DND-41 (cell line): Measurements from ENCODE around the gene IL20RA.

Experiments
- ATAC-seq: fragments of 200-7000 bp; cut with Tn5 transposase; 3 replicates; pipeline ENCODE4 v1.9.1; 2021; ENCODE audit warnings: low read depth; ENCODE audit not compliant: insufficient read depth
- DNase-seq: peaks from one replicate; pipeline ENCODE4 v3.0.0-alpha.2; 2020
- H2AFZ ChIP-seq: 2 replicates; pipeline ENCODE4 v1.6.0; 2012; ENCODE audit warnings: low read depth, low read length
- H3K27ac ChIP-seq: 2 replicates; pipeline ENCODE4 v1.5.1; 2012; ENCODE audit warnings: low read length, inconsistent platforms
- H3K27me3 ChIP-seq: fragments of 200-600 bp; sonication (generic); 2 replicates; pipeline ENCODE4 v1.6.0; 2012; ENCODE audit warnings: low read length, mild to moderate bottlenecking, inconsistent platforms; ENCODE audit not compliant: insufficient read depth, poor library complexity
- H3K36me3 ChIP-seq: 2 replicates; pipeline ENCODE4 v1.5.1; 2012; ENCODE audit warnings: low read length, inconsistent platforms; ENCODE audit not compliant: insufficient read depth
- H3K4me1 ChIP-seq: 2 replicates; pipeline ENCODE4 v1.5.1; 2012; ENCODE audit warnings: mild to moderate bottlenecking, low read length; ENCODE audit not compliant: insufficient read depth
- H3K4me2 ChIP-seq: 2 replicates; pipeline ENCODE4 v1.6.0; 2012; ENCODE audit warnings: mild to moderate bottlenecking, moderate library complexity, low read length, inconsistent platforms; ENCODE audit not compliant: insufficient read depth
- H3K4me3 ChIP-seq, 2 experiments: fragments of 200-600 bp in 1 of 2; shearing (Covaris generic) in 1 of 2; 2 replicates each; pipeline ENCODE4 v1.5.1; 2012 to 2016; ENCODE audit warnings: inconsistent platforms in 2 of 2, low read length in 2 of 2, mild to moderate bottlenecking in 2 of 2, low read depth in 1 of 2, moderate library complexity in 1 of 2
- H3K79me2 ChIP-seq: 2 replicates; pipeline ENCODE4 v1.6.0; 2012; ENCODE audit warnings: low read length, inconsistent platforms; ENCODE audit not compliant: insufficient read depth
- H3K9ac ChIP-seq: 2 replicates; pipeline ENCODE4 v1.6.0; 2012; ENCODE audit warnings: low read depth, mild to moderate bottlenecking, inconsistent platforms, low read length, moderate library complexity
- H3K9me3 ChIP-seq: 2 replicates; pipeline ENCODE4 v1.5.1; 2012; ENCODE audit warnings: low read length, moderate library complexity, mild to moderate bottlenecking, inconsistent platforms; ENCODE audit not compliant: insufficient read depth, severe bottlenecking
- H4K20me1 ChIP-seq: 2 replicates; pipeline ENCODE4 v1.6.0; 2012; ENCODE audit warnings: low read length; ENCODE audit not compliant: insufficient read depth
- CTCF ChIP-seq: IDR thresholded peaks from 2 replicates; pipeline ENCODE4 v1.5.1; 2012; ENCODE audit warnings: borderline replicate concordance, low read length, moderate library complexity, mild to moderate bottlenecking; ENCODE audit not compliant: poor library complexity, severe bottlenecking; ENCODE audit errors: extremely low read depth
- EZH2 ChIP-seq: IDR thresholded peaks from 3 replicates; pipeline ENCODE4 v1.6.1; 2012; ENCODE audit warnings: borderline replicate concordance, low read depth, mild to moderate bottlenecking, moderate library complexity, low read length, inconsistent platforms; ENCODE audit not compliant: severe bottlenecking

IL20RA gene

DNA sequence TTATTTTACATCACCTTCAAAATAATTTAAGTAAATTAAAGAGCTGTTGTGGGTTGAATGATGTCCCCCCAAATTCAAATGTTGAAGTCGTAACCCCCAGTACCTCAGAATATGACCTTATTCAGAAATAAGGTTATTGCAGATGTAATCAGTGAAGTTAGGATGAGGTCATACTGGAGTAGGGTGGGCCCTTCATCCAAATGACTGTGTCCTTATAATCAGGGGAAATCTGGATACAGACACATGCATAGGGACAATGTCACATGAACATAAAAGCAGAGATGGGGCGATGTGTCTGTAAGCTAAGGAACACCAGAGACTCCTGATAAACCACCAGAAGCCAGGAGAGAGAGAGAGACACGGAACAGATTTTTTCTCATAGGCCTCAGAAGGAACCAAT lies 13.3 kb upstream of the IL20RA start:
- H3K4me2 ChIP-seq = no peak overlapping the region
- no peak for TF ChIP-seq EZH2
- no peak for TF ChIP-seq CTCF
- H3K4me1 ChIP-seq = peaks cover 5% of the 10 kb centered on the region
- H4K20me1 ChIP-seq = no peaks in the 10 kb centered on the region
- H3K79me2 ChIP-seq = no peaks in the 10 kb centered on the region
- no peaks in the 10 kb centered on the region for H3K9me3 ChIP-seq
- no peak overlapping the region for H3K4me3 ChIP-seq
- DNase-seq (no peak), ATAC-seq (no peak)
- no peaks in the 10 kb centered on the region for H3K27me3 ChIP-seq
- no peaks in the 10 kb centered on the region for H3K36me3 ChIP-seq
- H3K9ac ChIP-seq = no peak overlapping the region
- no peak overlapping the region for H2AFZ ChIP-seq
- no peak overlapping the region for H3K27ac ChIP-seq

GRCh38 chr6:137056121-137056880 lies 11.5 kb upstream of the IL20RA start:
- Histone ChIP-seq H3K9ac (no peak overlapping the region), H3K27me3 (peaks cover 5% of the 10 kb centered on the region), H3K27ac (no peak overlapping the region), H3K79me2 (no peaks in the 10 kb centered on the region), H2AFZ (no peak overlapping the region), H3K36me3 (no peaks in the 10 kb centered on the region), H3K9me3 (no peaks in the 10 kb centered on the region), H3K4me3 (no peak overlapping the region), H4K20me1 (no peaks in the 10 kb centered on the region), H3K4me1 (no peaks in the 10 kb centered on the region), H3K4me2 (no peak overlapping the region)
- TF ChIP-seq EZH2 = no peak
- TF ChIP-seq CTCF = no peak
- ATAC-seq = no peak
- DNase-seq = no peak

GRCh38 chr6:137051790-137052472 lies 7.2 kb upstream of the IL20RA start:
- Histone ChIP-seq H3K9ac (no peak overlapping the region), H4K20me1 (no peaks in the 10 kb centered on the region), H2AFZ (no peak overlapping the region), H3K27me3 (peaks cover 33% of the 10 kb centered on the region), H3K4me1 (no peaks in the 10 kb centered on the region), H3K9me3 (no peaks in the 10 kb centered on the region), H3K36me3 (no peaks in the 10 kb centered on the region), H3K79me2 (no peaks in the 10 kb centered on the region), H3K4me3 (no peak overlapping the region), H3K4me2 (no peak overlapping the region), H3K27ac (no peak overlapping the region)
- ATAC-seq = no peak
- no peak for TF ChIP-seq EZH2
- DNase-seq = no peak

DNA sequence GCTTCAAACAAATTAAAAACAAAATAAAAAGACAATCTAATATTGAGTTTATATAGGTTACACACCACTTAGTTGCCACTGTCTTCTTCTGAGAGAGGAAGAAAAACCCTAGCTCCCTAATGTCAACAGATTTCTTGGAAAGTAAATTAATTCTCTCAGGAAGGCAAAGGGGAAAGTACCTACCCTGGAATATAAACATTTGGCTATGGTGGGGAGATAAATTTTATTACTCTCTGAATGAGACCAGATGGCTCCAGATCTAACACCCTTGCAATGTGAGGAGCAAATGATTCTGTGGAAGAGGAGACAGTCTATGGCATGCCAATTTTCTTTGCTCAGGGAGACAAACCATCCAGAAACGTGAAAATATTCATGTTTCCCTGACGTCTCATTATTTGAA lies 4.3 kb upstream of the IL20RA start:
- no peak for DNase-seq
- no peak overlapping the region for H3K4me2 ChIP-seq
- no peaks in the 10 kb centered on the region for H3K79me2 ChIP-seq
- no peaks in the 10 kb centered on the region for H3K4me1 ChIP-seq
- no peaks in the 10 kb centered on the region for H4K20me1 ChIP-seq
- no peaks in the 10 kb centered on the region for H3K36me3 ChIP-seq
- no peak overlapping the region for H2AFZ ChIP-seq
- H3K4me3 ChIP-seq = no peak overlapping the region
- ATAC-seq = no peak
- TF ChIP-seq EZH2 = no peak
- no peak for TF ChIP-seq CTCF
- peaks cover 38% of the 10 kb centered on the region for H3K27me3 ChIP-seq
- H3K9me3 ChIP-seq = no peaks in the 10 kb centered on the region
- H3K9ac ChIP-seq = no peak overlapping the region
- no peak overlapping the region for H3K27ac ChIP-seq
